Thoracic aorta (tissue), 2 donors: ENCODE results near the gene ITGBL1. TPM values are rescaled to one million over a fixed set of nuclear protein-coding genes. Genes with fewer than 3 reads are reported as not detected.

Source experiments
- ATAC-seq: fragments of 150-250 bp; one replicate; pipeline ENCODE4 v1.8.0; 2017; ENCODE audit warnings: low read depth; ENCODE audit not compliant: insufficient number of reproducible peaks, low FRiP score
- DNase-seq: peaks from one replicate; pipeline ENCODE4 v3.0.0-alpha.2; 2020; ENCODE audit warnings: low spot score
- H3K27ac ChIP-seq, 2 donors: fragments of 200-600 bp; sonication (generic); 1 replicate in 1 of 2; 2 replicates in 1 of 2; pipeline ENCODE4 v1.5.1; 2016; ENCODE audit warnings: mild to moderate bottlenecking in 2 of 2, moderate library complexity in 2 of 2
- H3K27me3 ChIP-seq: fragments of 200-600 bp; sonication (generic); replicated peaks from 2 replicates; pipeline ENCODE4 v1.6.0; 2016; ENCODE audit warnings: mild to moderate bottlenecking; ENCODE audit not compliant: insufficient read depth
- H3K36me3 ChIP-seq: fragments of 200-600 bp; sonication (generic); one replicate; pipeline ENCODE4 v1.5.1; 2016
- H3K4me1 ChIP-seq, 2 donors: fragments of 200-600 bp; sonication (generic); 1 replicate in 1 of 2; 2 replicates in 1 of 2; pipeline versions ENCODE4 v1.5.1 to v1.6.0; 2016; ENCODE audit warnings: low read depth in 2 of 2, mild to moderate bottlenecking in 1 of 2; ENCODE audit not compliant: control insufficient read depth in 1 of 2
- H3K4me3 ChIP-seq: fragments of 200-600 bp; sonication (generic); 2 replicates; pipeline ENCODE4 v1.5.1; 2016; ENCODE audit warnings: mild to moderate bottlenecking
- H3K9me3 ChIP-seq: fragments of 200-600 bp; sonication (generic); 2 replicates; pipeline ENCODE4 v1.5.1; 2016
- CTCF ChIP-seq: fragments of 200-600 bp; sonication (generic); IDR thresholded peaks from one replicate; pipeline ENCODE4 v1.5.1; 2019; ENCODE audit warnings: antibody characterized with exemption
- total RNA-seq, 2 donors: library from RNA; depleted of rRNA; stranded (reverse); fragments of >200 nt; gene quantifications; one replicate each; pipeline versions ENCODE4 v1.1.0 to v1.2.3, GENCODE V29; 2016

ITGBL1 gene
- total RNA-seq, 2 donors from 2014 or later: 179 to 224 TPM

- Histone ChIP-seq H3K27me3 (no peaks in the 10 kb centered on the region), H3K27ac (no peak overlapping the region), H3K36me3 (no peaks in the 10 kb centered on the region), H3K4me3 (no peak overlapping the region), H3K4me1 (no peaks in the 10 kb centered on the region), H3K9me3 (no peaks in the 10 kb centered on the region)
- no peak for TF ChIP-seq CTCF
- ATAC-seq (no peak), DNase-seq (no peak)
Measured at GRCh38 chr13:101736566-101736965, 284.1 kb downstream of the ITGBL1 start.

DNA sequence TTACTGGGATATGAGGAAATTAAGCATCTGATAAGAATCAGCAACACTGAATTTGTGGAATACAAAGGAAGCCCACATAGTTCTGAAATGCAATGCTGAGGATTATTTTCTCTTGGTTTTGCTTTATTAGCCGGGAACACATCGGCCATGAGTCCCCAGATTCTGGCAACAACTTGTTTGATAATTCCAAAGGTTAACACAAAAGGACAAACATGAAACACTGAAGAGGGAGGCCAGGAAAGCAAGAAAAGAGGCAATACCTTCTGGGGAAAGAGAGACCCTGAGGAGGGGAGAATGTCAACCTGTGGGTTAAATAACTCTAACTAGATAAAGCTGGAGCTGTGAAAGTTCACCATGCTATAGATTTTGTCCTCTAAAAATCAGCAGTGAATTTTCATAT lies 285.9 kb downstream of the ITGBL1 start:
- Histone ChIP-seq H3K36me3 (no peaks in the 10 kb centered on the region), H3K4me3 (no peak overlapping the region), H3K4me1 (no peaks in the 10 kb centered on the region), H3K27ac (no peak overlapping the region), H3K9me3 (no peaks in the 10 kb centered on the region), H3K27me3 (no peaks in the 10 kb centered on the region)
- no peak for TF ChIP-seq CTCF
- ATAC-seq (no peak), DNase-seq (no peak)

DNA sequence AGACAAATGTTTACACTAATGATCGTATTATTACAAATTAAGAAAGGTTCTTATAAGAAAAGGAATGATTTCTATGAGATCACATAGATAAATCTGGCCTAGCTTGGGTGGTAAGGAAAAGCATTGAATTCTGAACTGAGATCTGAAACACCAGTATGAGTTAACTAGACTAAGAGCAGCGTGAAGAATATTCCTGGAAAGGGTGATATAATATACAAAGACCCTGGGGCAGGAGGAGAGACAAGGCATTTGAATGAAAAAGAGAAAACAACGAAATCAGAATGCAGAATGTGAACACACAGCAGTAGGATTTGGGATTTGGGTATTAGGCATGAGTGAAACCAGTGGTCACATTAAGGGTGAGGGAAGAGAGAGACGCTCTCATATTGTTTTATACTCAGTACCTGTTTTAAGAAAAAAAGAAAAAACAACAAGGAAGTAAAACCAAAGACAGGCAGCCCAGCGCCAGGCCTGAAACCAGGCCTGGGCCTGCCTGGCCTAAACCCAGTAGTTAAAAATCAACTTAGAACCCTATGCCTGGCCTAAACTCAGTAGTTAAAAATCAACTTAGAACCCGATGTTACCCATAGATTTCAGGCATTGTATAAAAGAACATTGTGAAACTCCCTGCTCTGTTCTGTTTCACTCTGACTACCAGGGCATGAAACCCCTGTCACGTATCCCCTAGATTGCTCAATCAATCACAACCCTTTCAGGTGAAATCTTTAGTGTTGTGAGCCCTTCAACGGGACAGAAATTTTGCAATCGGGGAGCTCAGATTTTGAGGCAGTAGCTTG lies 287.1 kb downstream of the ITGBL1 start:
- Histone ChIP-seq H3K4me1 (no peaks in the 10 kb centered on the region), H3K27me3 (no peaks in the 10 kb centered on the region), H3K4me3 (no peak overlapping the region), H3K27ac (no peak overlapping the region), H3K9me3 (no peaks in the 10 kb centered on the region), H3K36me3 (no peaks in the 10 kb centered on the region)
- TF ChIP-seq CTCF: no peak
- ATAC-seq: no peak
- DNase-seq: no peak

DNA sequence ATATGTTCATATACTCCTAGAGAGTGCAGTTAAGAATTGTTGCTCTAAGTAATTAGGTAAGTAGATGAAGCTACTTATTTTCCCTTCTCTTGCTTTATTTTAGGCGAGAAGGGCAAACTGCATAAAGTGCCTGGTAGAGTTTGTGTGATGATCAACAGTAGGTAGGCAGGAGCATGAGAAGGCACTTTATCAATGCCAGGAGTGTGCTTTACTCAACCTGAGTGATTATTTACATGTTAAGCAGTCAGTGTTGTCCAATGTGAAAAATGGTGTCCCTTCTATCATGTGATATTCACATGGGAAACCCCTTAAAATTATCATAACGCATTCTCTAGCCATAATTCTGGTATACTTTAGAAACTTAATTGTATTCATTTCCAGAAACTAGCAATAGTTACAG lies 294.0 kb downstream of the ITGBL1 start:
- no peak for TF ChIP-seq CTCF
- DNase-seq (no peak), ATAC-seq (no peak)
- Histone ChIP-seq H3K27ac (no peak overlapping the region), H3K4me1 (no peaks in the 10 kb centered on the region), H3K9me3 (no peaks in the 10 kb centered on the region), H3K27me3 (no peaks in the 10 kb centered on the region), H3K36me3 (no peaks in the 10 kb centered on the region), H3K4me3 (no peak overlapping the region)

GRCh38 chr13:101747039-101747438 lies 294.6 kb downstream of the ITGBL1 start:
- DNase-seq: no peak
- no peak for TF ChIP-seq CTCF
- Histone ChIP-seq H3K27me3 (no peaks in the 10 kb centered on the region), H3K4me1 (no peaks in the 10 kb centered on the region), H3K27ac (no peak overlapping the region), H3K36me3 (no peaks in the 10 kb centered on the region), H3K9me3 (no peaks in the 10 kb centered on the region), H3K4me3 (no peak overlapping the region)
- no peak for ATAC-seq
